ENCODE data around the gene ZBTB20.

Gene ZBTB20

GRCh38 chr3:114608293-114608692 is 538.8 kb downstream of the ZBTB20 start:
- no peak for DNase-seq

GRCh38 chr3:114606336-114606735 is 540.8 kb downstream of the ZBTB20 start:
- DNase-seq: no peak

GRCh38 chr3:114600571-114600970 is 546.5 kb downstream of the ZBTB20 start:
- no peak for DNase-seq

- DNase-seq: no peak
Observed at GRCh38 chr3:114597871-114598270, 549.2 kb downstream of the ZBTB20 start.

GRCh38 chr3:114597012-114597411 is 550.1 kb downstream of the ZBTB20 start:
- no peak for DNase-seq

- DNase-seq: no peak
Observed at GRCh38 chr3:114596147-114596546, 550.9 kb downstream of the ZBTB20 start.

- DNase-seq: no peak
Observed at GRCh38 chr3:114595522-114596028, 551.5 kb downstream of the ZBTB20 start.

- DNase-seq: no peak
Observed at GRCh38 chr3:114590309-114591047, 556.6 kb downstream of the ZBTB20 start.

GRCh38 chr3:114587986-114588385 is 559.1 kb downstream of the ZBTB20 start:
- DNase-seq: no peak

- no peak for DNase-seq
Observed at GRCh38 chr3:114586119-114586518, 561.0 kb downstream of the ZBTB20 start.

GRCh38 chr3:114585687-114586086 is 561.4 kb downstream of the ZBTB20 start:
- DNase-seq: no peak

- no peak for DNase-seq
Observed at GRCh38 chr3:114584734-114585371, 562.2 kb downstream of the ZBTB20 start.

- DNase-seq: no peak
Observed at GRCh38 chr3:114582929-114583328, 564.2 kb downstream of the ZBTB20 start.

- DNase-seq: no peak
Observed at GRCh38 chr3:114572364-114573062, 574.6 kb downstream of the ZBTB20 start.

- DNase-seq: no peak
Observed at GRCh38 chr3:114571363-114571762, 575.7 kb downstream of the ZBTB20 start.

GRCh38 chr3:114569186-114569585 is 577.9 kb downstream of the ZBTB20 start:
- DNase-seq: no peak

- no peak for DNase-seq
Observed at GRCh38 chr3:114567771-114568170, 579.3 kb downstream of the ZBTB20 start.

GRCh38 chr3:114566767-114567166 is 580.3 kb downstream of the ZBTB20 start:
- no peak for DNase-seq

GRCh38 chr3:114566162-114566755 is 580.8 kb downstream of the ZBTB20 start:
- DNase-seq: no peak

- DNase-seq: no peak
Observed at GRCh38 chr3:114565216-114565615, 581.9 kb downstream of the ZBTB20 start.

- no peak for DNase-seq
Observed at GRCh38 chr3:114563720-114564119, 583.4 kb downstream of the ZBTB20 start.

- no peak for DNase-seq
Observed at GRCh38 chr3:114562557-114562956, 584.5 kb downstream of the ZBTB20 start.

- DNase-seq: no peak
Observed at GRCh38 chr3:114558271-114558670, 588.8 kb downstream of the ZBTB20 start.

All from SHP77 treated with DMSO at 0.1 percent for 48 hours (cell line).